IPS-11a (cell line): ENCODE measurements around the gene ZEB2.
"Not testable (repeated sequence)": the region's sequence is repeated elsewhere in the genome, so short reads cannot be mapped to it uniquely, and the experiment has no call there.

Experiments
- H3K4me3 ChIP-seq: one replicate; pipeline ENCODE4 v1.5.1; 2013; ENCODE audit warnings: low read depth, low read length, control low read depth

ZEB2 gene

GRCh38 chr2:144389930-144390311, 130.0 kb downstream of the ZEB2 start:
- no peak overlapping the region for H3K4me3 ChIP-seq

- peak overlapping the region; percentile 42 for H3K4me3 ChIP-seq
Measured at GRCh38 chr2:144389151-144389929, 130.6 kb downstream of the ZEB2 start.

- no peak overlapping the region for H3K4me3 ChIP-seq
Measured at GRCh38 chr2:144385381-144385780, 134.5 kb downstream of the ZEB2 start.

- H3K4me3 ChIP-seq, result no peak overlapping the region
Measured at GRCh38 chr2:144383571-144384100, 136.3 kb downstream of the ZEB2 start.

- no peak overlapping the region for H3K4me3 ChIP-seq
Measured at GRCh38 chr2:144382849-144383248, 137.1 kb downstream of the ZEB2 start.

GRCh38 chr2:144381716-144382115, 138.2 kb downstream of the ZEB2 start:
- no peak overlapping the region for H3K4me3 ChIP-seq

GRCh38 chr2:144379851-144380311, 140.0 kb downstream of the ZEB2 start:
- H3K4me3 ChIP-seq, result no peak overlapping the region

GRCh38 chr2:144378551-144378950, 141.4 kb downstream of the ZEB2 start:
- H3K4me3 ChIP-seq, result no peak overlapping the region

GRCh38 chr2:144377914-144378313, 142.0 kb downstream of the ZEB2 start:
- H3K4me3 ChIP-seq, result no peak overlapping the region

- H3K4me3 ChIP-seq, result no peak overlapping the region
Measured at GRCh38 chr2:144376926-144377325, 143.0 kb downstream of the ZEB2 start.

- H3K4me3 ChIP-seq, result no peak overlapping the region
Measured at GRCh38 chr2:144376460-144376859, 143.5 kb downstream of the ZEB2 start.

- no peak overlapping the region for H3K4me3 ChIP-seq
Measured at GRCh38 chr2:144374163-144374661, 145.7 kb downstream of the ZEB2 start.

- no peak overlapping the region for H3K4me3 ChIP-seq
Measured at GRCh38 chr2:144372410-144373080, 147.4 kb downstream of the ZEB2 start.

GRCh38 chr2:144370937-144371584, 148.9 kb downstream of the ZEB2 start:
- H3K4me3 ChIP-seq, result no peak overlapping the region

- no peak overlapping the region for H3K4me3 ChIP-seq
Measured at GRCh38 chr2:144369416-144369815, 150.5 kb downstream of the ZEB2 start.

GRCh38 chr2:144366825-144367429, 153.0 kb downstream of the ZEB2 start:
- H3K4me3 ChIP-seq, result no peak overlapping the region

GRCh38 chr2:144364944-144365738, 154.8 kb downstream of the ZEB2 start:
- no peak overlapping the region for H3K4me3 ChIP-seq

- not testable (repeated sequence) for H3K4me3 ChIP-seq
Measured at GRCh38 chr2:144364247-144364646, 155.7 kb downstream of the ZEB2 start.

GRCh38 chr2:144362401-144362800, 157.5 kb downstream of the ZEB2 start:
- H3K4me3 ChIP-seq, result no peak overlapping the region

- no peak overlapping the region for H3K4me3 ChIP-seq
Measured at GRCh38 chr2:144361742-144362141, 158.2 kb downstream of the ZEB2 start.
